Activated CD8-positive, alpha-beta memory T cell treated with anti-CD3 and anti-CD28 coated beads, Interleukin-2, amount 10 ng/mL, durations not matched to agents 7 days and 5 days (primary cell): ENCODE results near the gene FAM168B. TPM values are rescaled to one million over a fixed set of nuclear protein-coding genes. Genes with fewer than 3 reads are reported as not detected.

ENCODE experiments used
- ATAC-seq: fragments of 150-1000 bp; cut with Tn5 transposase; one replicate; pipeline ENCODE4 v1.10.0; 2021; ENCODE audit warnings: moderate library complexity
- CTCF ChIA-PET: fragments of 350-600 bp; sonication (Branson Sonifier 250); formaldehyde crosslinking; loops from one replicate; lab custom pipeline; 2021; ENCODE audit warnings: antibody characterized with exemption; lab: Charles Lee
- DNase-seq: peaks from one replicate; pipeline ENCODE4 v3.0.0-alpha.2; 2020
- H3K27ac Mint-ChIP-seq: one replicate; pipeline ENCODE4 v1.8.0; 2021; ENCODE audit warnings: mild to moderate bottlenecking, mixed read lengths
- H3K27me3 Mint-ChIP-seq: one replicate; pipeline ENCODE4 v1.8.0; 2021; ENCODE audit warnings: mixed read lengths
- H3K36me3 Mint-ChIP-seq: one replicate; pipeline ENCODE4 v1.8.0; 2021; ENCODE audit warnings: mild to moderate bottlenecking, mixed read lengths
- H3K4me1 Mint-ChIP-seq: one replicate; pipeline ENCODE4 v1.8.0; 2021; ENCODE audit warnings: mixed read lengths
- H3K4me3 Mint-ChIP-seq: one replicate; pipeline ENCODE4 v1.8.0; 2021; ENCODE audit warnings: mild to moderate bottlenecking, moderate library complexity, mixed read lengths
- H3K9me3 Mint-ChIP-seq: one replicate; pipeline ENCODE4 v1.8.0; 2022; ENCODE audit warnings: low read depth, mixed read lengths
- total RNA-seq, 2 experiments: library from RNA; stranded (reverse); gene quantifications; one replicate each; pipeline ENCODE4 v1.2.3, GENCODE V29; 2021

Gene FAM168B
- total RNA-seq, 2 experiments from 2014 or later: 40.6 to 65.5 TPM

DNA sequence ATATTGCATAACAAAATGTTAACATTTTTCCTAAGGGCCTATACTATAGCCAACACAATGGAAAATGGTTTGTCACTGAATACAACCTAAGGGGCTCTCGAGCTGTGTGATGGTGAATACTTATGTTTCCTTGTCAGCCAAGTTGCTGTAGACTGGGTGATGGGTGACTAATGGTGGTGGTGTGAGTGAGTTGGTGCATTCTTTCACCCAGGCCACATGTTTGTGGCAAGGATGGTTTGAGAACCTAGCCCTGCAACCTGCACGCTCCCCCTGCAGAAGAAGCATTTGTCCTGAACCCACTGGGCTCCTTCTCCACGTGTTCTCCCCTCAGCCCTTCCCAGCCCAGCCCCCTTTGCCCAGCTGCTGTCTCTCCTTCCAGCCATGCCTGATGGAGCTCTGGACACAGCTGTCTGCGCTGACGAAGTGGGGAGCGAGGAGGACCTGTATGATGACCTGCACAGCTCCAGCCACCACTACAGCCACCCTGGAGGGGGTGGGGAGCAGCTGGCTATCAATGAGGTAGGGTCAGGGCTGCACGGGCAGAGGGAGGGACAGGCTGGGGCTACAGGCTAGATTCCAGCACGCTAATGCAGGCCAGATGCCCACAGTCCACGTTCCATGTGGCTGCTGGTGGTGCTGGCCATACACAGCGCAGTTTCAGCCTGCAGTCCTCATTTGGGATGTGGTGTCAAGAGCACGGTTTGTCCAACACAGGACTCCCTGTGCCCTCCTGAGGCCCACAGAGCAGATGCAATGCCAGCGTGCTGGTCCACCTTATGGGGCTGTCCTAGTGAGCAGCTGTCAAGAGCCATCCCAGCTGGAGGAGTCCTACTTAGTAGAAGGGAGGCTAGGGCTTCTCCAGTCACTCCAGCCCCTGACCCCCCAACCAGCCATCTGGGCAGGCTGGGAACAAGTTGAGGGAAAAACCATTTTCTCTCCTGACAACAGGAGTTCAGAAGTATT lies 65.4 kb downstream of the FAM168B start:
- peaks cover 40% of the 10 kb centered on the region for H3K27me3 Mint-ChIP-seq
- no peak overlapping the region for H3K4me3 Mint-ChIP-seq
- ATAC-seq: no peak
- H3K4me1 Mint-ChIP-seq: no peaks in the 10 kb centered on the region
- peaks cover 3% of the 10 kb centered on the region for H3K9me3 Mint-ChIP-seq
- H3K36me3 Mint-ChIP-seq: no peaks in the 10 kb centered on the region
- no peak overlapping the region for H3K27ac Mint-ChIP-seq
- DNase-seq: peak; percentile 19
- CTCF ChIA-PET: no interaction called here

DNA sequence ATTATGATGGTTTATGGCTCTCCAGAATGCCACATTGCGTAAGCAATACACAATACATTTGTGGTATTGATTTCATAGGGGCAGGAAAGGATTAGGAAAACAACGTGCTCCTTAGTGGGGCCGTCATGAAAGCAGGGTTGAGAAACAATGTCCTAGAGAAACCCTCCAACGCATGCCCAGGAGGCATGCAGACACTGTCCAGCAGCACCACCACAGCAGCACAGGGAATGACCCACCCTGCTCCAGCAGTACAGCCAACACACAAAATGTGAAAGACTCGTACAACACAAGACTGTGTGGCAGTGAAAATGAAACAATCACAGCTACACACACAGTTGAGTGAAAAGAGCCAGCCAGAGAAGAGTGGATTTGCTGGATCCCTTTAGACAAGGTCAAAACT lies 66.3 kb downstream of the FAM168B start:
- H3K36me3 Mint-ChIP-seq: no peaks in the 10 kb centered on the region
- ATAC-seq (no peak), DNase-seq (no peak)
- peaks cover 48% of the 10 kb centered on the region for H3K27me3 Mint-ChIP-seq
- no peak overlapping the region for H3K4me3 Mint-ChIP-seq
- CTCF ChIA-PET: no interaction called here
- H3K9me3 Mint-ChIP-seq: peaks cover 3% of the 10 kb centered on the region
- no peaks in the 10 kb centered on the region for H3K4me1 Mint-ChIP-seq
- H3K27ac Mint-ChIP-seq: no peak overlapping the region

DNA sequence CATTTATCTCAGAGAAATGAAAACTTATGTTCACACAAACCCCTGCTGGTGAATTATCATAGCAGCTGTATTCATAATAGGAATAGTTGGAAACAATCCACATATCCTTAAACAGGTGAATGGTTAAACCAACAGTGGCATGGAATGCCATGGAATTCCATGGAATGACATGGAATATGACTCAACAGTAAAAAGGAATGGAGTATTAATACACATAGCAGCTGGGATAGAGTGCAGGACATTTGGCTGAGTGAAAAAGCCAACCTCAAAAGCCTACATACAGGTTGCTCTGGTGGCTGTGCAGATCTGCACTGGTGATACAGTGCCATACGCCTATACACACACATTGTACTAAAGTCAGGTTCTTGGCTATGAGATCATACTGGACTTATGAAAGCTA lies 69.5 kb downstream of the FAM168B start:
- H3K36me3 Mint-ChIP-seq: peaks cover 2% of the 10 kb centered on the region
- no peak for ATAC-seq
- H3K27ac Mint-ChIP-seq: no peak overlapping the region
- H3K9me3 Mint-ChIP-seq: peaks cover 3% of the 10 kb centered on the region
- no peak overlapping the region for H3K4me3 Mint-ChIP-seq
- peaks cover 49% of the 10 kb centered on the region for H3K27me3 Mint-ChIP-seq
- CTCF ChIA-PET: no interaction called here
- no peaks in the 10 kb centered on the region for H3K4me1 Mint-ChIP-seq
- DNase-seq: no peak

DNA sequence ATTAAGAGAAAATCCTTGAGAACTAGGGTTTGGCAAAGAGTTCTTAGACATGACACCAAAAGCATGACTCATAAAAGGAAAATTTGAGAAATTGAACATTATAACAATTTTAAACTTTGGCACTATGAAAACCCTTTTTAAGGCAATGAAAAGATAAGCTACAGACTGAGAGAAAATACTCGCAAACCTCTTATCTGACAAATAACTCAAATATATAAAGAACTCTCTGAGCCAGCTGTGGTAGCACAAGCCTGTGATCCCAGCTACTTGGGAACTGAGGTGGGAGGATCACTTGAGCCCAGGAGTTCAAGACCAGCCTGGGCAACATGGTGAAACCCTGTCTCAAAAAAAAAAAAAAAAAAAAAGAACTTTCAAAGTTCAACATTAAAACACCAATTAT lies 70.5 kb downstream of the FAM168B start:
- no peak for DNase-seq
- no peak overlapping the region for H3K4me3 Mint-ChIP-seq
- no peak for ATAC-seq
- H3K36me3 Mint-ChIP-seq: peaks cover 2% of the 10 kb centered on the region
- H3K27ac Mint-ChIP-seq: no peak overlapping the region
- peaks cover 56% of the 10 kb centered on the region for H3K27me3 Mint-ChIP-seq
- CTCF ChIA-PET: no interaction called here
- H3K4me1 Mint-ChIP-seq: no peaks in the 10 kb centered on the region
- H3K9me3 Mint-ChIP-seq: peaks cover 3% of the 10 kb centered on the region

DNA sequence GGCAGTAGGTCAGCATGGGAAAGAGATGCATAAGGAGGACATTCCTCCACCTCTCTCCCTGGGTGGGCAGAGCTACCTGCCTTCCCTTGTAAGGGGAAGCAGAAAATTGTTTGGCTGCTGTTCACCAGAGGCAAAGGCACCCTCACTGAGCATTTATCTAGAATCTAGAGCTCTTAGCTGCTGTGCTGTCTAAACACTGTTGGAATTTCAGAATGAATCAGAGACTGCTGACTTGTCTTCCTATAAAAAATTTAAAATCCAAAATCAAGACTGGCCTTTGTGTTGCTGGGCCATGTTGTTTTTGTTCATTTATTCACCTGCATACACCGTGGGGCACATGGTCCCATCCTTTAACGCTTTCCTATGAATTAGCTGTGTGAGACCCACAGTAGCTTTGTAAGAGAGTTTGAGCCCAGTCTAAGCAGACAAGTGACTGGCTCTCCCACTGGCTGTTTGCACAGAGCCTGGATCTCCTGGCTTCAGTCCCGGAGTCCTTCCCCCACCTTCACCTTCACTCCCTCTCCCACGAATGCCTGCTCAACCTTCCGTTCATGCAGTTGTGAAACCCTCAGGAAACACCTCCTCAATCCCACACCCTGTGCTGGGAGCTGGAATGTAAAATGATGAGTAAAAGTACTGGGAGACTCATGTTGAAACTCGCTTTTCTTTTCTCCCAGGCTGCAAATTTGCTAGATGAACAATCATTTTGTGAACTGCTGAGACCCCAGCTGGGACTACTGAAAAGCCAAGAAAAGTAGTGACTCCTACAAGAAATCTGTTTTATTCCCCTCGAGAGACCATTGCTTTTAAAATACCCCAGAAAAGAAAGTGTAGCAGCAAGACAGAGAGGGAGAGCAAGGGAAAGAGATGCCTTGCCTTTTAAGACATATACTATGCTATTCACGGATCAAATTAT lies 76.2 kb downstream of the FAM168B start:
- Mint-ChIP-seq H3K4me3 (no peak overlapping the region), H3K9me3 (no peaks in the 10 kb centered on the region), H3K27ac (no peak overlapping the region), H3K36me3 (peaks cover 2% of the 10 kb centered on the region), H3K27me3 (peaks cover 26% of the 10 kb centered on the region), H3K4me1 (no peaks in the 10 kb centered on the region)
- ATAC-seq: no peak
- CTCF ChIA-PET: no interaction called here
- no peak for DNase-seq

DNA sequence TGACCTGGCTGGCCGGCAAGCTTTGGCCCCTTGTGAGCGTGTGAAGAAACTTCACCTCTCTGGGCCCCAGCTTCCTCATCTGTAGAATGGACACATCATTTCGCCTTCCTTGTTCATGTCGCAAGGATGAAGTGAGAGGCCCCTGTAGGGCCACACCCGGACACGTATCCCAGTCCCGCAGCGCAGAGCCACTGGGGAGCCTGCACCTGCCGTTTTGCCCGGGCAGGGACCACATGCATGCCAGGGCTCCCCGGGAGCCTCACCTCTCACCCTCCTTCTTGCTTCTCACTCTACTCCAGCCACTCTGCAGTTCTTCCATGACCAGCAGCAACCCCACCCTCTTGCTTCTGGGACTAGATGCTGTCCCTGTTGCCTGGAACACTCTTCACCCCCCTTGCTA lies 77.5 kb downstream of the FAM168B start:
- Mint-ChIP-seq H3K36me3 (no peaks in the 10 kb centered on the region), H3K4me1 (peaks cover 11% of the 10 kb centered on the region), H3K4me3 (no peak overlapping the region), H3K27ac (no peak overlapping the region), H3K27me3 (peaks cover 18% of the 10 kb centered on the region), H3K9me3 (no peaks in the 10 kb centered on the region)
- no peak for ATAC-seq
- no peak for DNase-seq
- CTCF ChIA-PET: no interaction called here

DNA sequence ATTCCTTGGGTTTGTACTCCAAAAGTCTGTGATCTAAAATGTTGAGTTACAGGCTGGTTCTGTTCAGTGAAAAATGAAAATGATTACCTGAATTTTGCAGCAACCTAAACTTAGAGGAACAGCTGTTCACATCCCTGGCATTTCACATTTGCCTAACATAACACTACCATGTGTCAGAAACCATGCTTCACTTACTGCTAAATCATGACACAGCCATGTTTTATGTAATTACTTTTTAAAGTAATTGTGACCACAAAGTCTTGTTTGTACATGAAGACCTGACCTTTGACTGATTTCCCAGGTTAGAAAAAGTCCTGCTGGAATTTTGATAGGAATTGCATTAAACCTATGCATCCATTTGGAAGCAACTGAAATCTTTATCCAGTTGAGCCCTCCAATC lies 79.1 kb downstream of the FAM168B start:
- H3K36me3 Mint-ChIP-seq: no peaks in the 10 kb centered on the region
- ATAC-seq (no peak), DNase-seq (no peak)
- no peak overlapping the region for H3K4me3 Mint-ChIP-seq
- H3K9me3 Mint-ChIP-seq: no peaks in the 10 kb centered on the region
- peaks cover 28% of the 10 kb centered on the region for H3K4me1 Mint-ChIP-seq
- CTCF ChIA-PET: no interaction called here
- no peak overlapping the region for H3K27ac Mint-ChIP-seq
- peaks cover 17% of the 10 kb centered on the region for H3K27me3 Mint-ChIP-seq

DNA sequence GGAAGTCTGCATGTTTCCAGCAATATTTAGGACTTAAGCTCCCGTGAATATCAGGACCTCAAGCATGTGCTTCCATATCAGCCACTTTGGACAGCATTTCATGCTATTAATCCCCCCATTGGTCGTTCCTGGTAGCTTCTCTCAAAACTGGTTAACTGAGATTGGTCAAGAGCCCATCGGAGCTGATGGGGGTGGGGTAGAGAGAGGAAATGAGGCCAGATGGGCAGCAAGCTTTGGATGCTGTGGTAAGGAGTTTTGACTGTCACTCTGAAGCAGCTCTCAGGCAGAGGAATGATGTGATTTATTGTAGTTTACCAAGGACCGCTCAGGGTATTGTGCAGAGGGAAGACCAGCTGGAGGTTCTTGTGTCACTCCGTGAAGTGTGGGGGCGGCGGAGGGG lies 81.8 kb downstream of the FAM168B start:
- peaks cover 8% of the 10 kb centered on the region for H3K27me3 Mint-ChIP-seq
- H3K4me1 Mint-ChIP-seq: peaks cover 31% of the 10 kb centered on the region
- CTCF ChIA-PET: interaction anchor here (1.0 to 1.4 kb wide), 3 partner anchors 24 to 214 kb away, joined by 3 to 4 read pairs (median 3); no protein-coding TSS in a partner anchor
- no peak overlapping the region for H3K4me3 Mint-ChIP-seq
- ATAC-seq (no peak), DNase-seq (no peak)
- H3K36me3 Mint-ChIP-seq: peaks cover 1% of the 10 kb centered on the region
- no peak overlapping the region for H3K27ac Mint-ChIP-seq
- H3K9me3 Mint-ChIP-seq: no peaks in the 10 kb centered on the region

DNA sequence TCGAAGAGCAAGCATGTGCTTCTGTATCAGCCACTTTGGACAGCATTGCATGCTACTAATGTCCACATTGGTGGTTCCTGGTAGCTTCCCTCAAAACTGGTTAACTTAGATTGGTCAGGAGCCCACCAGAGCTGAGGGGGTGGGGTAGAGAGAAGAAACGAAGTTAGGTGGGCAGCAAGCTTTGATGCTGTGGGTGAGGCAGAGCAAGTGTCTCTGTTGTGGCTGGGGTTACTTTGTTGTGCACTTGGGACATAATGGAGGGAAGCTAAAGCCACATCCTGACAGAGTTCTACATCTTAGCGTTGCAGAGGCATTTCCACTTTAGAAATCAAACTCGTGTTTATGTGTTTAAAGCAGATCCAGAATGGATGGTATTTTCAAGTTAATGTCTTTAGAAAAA lies 82.7 kb downstream of the FAM168B start:
- DNase-seq (peak; percentile 58), ATAC-seq (peak; percentile 80)
- Mint-ChIP-seq H3K4me1 (peaks cover 31% of the 10 kb centered on the region), H3K27me3 (peaks cover 8% of the 10 kb centered on the region), H3K27ac (peak overlapping the region; percentile 80), H3K4me3 (no peak overlapping the region), H3K9me3 (no peaks in the 10 kb centered on the region), H3K36me3 (peaks cover 1% of the 10 kb centered on the region)
- CTCF ChIA-PET: interaction anchor here (1.4 kb wide), 1 partner anchor 31 kb away, joined by 4 read pairs; no protein-coding TSS in a partner anchor

DNA sequence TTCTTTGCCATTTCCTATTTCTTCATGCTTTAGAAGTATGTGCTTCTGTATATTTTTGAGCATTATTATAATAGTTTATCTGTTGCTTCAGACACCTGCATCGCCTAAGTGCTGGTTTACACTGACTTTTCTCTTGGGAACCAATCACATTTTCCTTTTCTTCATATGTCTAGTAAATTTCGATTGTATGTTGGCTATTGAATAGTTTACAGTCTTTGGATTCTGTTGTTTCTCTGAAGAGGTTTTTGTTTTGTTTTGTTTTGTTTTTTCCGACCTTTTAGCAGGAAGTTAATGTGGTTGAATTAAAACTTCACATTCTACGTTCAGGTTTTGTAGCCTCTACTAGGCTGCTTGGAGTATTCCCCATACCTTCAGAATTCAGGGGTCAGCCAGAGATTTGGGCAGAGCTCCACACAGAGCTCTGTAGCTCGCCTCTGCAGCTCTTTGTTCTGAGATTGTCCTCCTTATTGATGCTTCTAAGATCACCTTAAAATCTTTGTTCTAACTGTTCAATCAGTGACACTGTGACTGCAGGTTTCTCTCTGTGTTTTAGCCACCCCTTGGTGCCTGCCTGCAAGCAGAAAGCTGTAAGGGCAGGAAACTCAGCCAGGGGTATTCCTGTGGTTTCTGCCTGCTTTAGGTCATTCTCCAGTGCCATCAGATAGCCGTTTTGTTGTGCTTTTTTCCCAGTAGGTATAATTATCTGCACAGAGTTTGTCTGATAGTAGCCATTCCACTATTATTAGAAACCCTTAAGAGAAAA lies 83.4 kb downstream of the FAM168B start:
- Mint-ChIP-seq H3K4me3 (peak overlapping the region; percentile 31), H3K27me3 (peaks cover 8% of the 10 kb centered on the region), H3K36me3 (peaks cover 1% of the 10 kb centered on the region), H3K9me3 (no peaks in the 10 kb centered on the region), H3K27ac (peak overlapping the region; percentile 47), H3K4me1 (peaks cover 31% of the 10 kb centered on the region)
- ATAC-seq: peak; percentile 30
- no peak for DNase-seq
- CTCF ChIA-PET: interaction anchor here (1.4 kb wide), 1 partner anchor 31 kb away, joined by 4 read pairs; no protein-coding TSS in a partner anchor

DNA sequence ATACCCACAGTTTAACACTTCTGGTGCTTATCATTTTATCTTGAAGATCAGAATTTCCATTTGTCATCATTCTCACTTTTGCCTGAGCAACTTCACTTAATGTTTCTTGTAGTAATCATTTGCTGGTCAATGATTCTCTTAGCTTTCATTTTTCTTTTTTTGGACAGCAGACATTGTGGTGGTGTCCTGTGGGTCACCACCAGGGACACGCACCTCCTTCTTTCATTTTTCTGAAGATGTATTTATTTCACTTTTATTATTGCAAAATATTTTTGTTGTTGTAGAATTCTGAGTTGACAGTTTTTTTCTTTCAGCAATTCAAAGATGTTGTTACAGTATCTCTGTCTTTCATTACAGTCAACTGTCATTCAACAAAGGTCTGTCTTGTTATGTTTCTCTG lies 84.3 kb downstream of the FAM168B start:
- peaks cover 31% of the 10 kb centered on the region for H3K4me1 Mint-ChIP-seq
- no peak overlapping the region for H3K4me3 Mint-ChIP-seq
- ATAC-seq (no peak), DNase-seq (no peak)
- H3K9me3 Mint-ChIP-seq: no peaks in the 10 kb centered on the region
- CTCF ChIA-PET: no interaction called here
- no peak overlapping the region for H3K27ac Mint-ChIP-seq
- peaks cover 1% of the 10 kb centered on the region for H3K36me3 Mint-ChIP-seq
- peaks cover 3% of the 10 kb centered on the region for H3K27me3 Mint-ChIP-seq

DNA sequence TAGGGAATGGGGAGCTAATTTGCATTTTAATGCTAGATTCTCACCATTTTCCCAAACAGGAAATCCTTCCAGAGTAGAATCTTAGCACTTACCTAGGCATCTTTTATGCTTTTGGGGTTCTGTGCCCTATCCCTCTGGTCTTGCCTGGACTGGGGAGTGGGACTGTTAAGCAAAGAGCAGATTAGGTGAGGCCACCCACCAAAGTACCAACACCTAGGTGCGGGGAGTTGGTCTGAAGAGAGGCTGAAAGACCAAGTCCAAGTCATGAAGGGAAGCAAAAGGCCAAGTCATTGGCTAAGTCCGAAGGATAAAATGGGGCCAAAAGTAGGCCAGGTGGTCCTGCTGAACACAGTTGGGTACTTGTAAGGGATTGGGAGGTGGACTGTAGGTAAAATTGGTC lies 86.7 kb downstream of the FAM168B start:
- H3K4me3 Mint-ChIP-seq: no peak overlapping the region
- no peaks in the 10 kb centered on the region for H3K9me3 Mint-ChIP-seq
- peaks cover 28% of the 10 kb centered on the region for H3K4me1 Mint-ChIP-seq
- peaks cover 3% of the 10 kb centered on the region for H3K27me3 Mint-ChIP-seq
- DNase-seq: no peak
- CTCF ChIA-PET: no interaction called here
- peaks cover 1% of the 10 kb centered on the region for H3K36me3 Mint-ChIP-seq
- no peak for ATAC-seq
- H3K27ac Mint-ChIP-seq: no peak overlapping the region
